Right kidney (tissue), 1 donor: ENCODE data around the gene TTYH3.

Source experiments
- DNase-seq: peaks from one replicate; pipeline ENCODE4 v3.0.0-alpha.2; 2016

The TTYH3 gene

GRCh38 chr7:2646680-2647571, 15.1 kb downstream of the TTYH3 start:
- DNase-seq: no peak

- DNase-seq: no peak
These were observed 15.9 kb downstream of the TTYH3 start for GRCh38 chr7:2647594-2648172.

DNA sequence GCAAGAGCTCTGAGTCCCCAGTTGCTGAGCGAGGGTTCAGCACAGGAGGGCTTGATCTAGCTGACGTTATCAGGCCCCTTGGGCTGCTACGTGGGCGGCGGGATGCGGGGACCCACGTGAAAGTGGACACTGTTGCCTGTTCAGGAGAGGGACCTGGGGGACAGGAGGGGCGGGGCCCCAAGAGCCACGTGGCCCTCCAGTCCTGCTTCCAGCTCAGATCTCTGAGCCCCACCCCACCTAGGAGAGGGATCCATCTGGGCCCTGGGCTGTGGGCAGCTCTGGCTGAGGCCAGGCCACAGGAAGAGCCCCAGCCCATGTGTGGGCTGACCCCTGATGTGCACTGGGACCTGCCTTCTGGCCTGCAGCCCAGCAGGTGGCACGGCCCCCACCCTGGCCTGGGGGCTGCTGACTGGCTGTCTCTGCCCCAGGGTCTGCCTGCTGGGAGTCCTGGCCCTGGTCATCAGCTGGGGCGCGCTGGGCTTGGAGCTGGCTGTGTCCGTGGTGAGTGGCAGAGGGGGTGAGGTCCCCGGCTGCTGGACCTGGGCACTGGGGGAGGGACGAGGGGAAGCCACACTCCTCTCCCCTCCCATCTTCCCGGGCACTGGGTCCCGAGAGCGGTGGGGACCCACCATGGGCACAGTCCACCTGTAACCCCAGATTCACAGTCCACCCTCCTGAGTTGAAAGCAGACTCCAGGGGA, 17.5 kb downstream of the TTYH3 start:
- no peak for DNase-seq

DNA sequence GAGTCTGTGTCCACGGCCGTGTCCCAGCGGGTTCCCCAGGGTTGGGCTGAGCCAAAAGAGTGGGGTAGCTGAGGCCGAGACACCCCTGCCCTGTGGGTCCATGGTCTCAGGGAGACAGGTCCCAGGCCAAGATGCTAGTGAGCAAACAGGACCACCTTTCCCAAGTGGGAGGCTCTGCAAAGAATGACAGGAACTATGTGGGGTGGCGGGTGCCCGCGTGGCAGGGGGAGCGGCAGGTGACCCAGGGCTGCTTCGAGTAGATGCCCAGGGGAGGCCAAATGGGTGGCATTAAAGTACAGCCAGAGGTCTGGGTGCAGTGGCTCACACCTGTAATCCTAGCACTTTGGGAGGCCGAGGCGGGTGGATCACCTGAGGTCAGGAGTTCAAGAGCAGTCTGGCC, 18.2 kb downstream of the TTYH3 start:
- DNase-seq: no peak

DNA sequence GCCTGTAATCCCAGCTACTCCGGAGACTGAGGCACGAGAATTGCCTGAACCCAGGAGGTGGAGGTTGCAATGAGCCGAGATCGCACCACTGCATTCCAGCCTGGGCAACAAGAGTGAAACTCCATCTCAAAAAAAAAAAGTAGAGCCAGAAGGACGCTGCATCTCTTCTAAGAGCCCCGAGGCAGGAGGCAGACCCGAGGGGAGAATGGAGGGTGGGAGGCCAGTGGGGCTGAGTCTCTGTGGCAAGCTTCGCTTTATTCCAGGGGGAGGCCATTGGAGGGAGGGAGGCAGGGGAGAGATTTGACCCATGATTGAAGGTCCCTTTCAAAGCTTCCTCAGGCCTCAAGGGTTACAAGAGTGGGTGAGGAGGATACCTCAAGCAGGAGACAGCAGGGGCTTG, 18.7 kb downstream of the TTYH3 start:
- DNase-seq: no peak

DNA sequence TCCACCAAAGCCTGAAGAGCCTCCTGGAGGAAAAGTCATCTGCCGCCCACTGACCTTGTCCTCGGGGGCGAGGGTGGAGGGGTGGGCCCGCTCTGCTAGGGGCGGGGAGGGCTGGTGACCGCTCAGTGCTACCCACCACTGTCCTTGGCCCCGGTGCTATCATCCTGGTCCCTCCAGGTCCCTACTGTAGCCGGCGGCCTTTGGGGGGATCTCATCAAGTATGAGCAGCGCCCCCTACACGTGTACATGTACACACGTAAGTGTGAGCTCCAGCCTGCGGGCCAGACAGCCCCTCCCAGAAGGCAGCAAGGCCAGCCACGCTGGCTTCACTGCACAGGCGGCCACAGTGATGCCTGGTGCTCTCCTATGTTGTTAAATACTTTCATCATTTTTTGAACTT, 19.6 kb downstream of the TTYH3 start:
- no peak for DNase-seq

- no peak for DNase-seq
These were observed 20.3 kb downstream of the TTYH3 start for GRCh38 chr7:2651847-2652735.

DNA sequence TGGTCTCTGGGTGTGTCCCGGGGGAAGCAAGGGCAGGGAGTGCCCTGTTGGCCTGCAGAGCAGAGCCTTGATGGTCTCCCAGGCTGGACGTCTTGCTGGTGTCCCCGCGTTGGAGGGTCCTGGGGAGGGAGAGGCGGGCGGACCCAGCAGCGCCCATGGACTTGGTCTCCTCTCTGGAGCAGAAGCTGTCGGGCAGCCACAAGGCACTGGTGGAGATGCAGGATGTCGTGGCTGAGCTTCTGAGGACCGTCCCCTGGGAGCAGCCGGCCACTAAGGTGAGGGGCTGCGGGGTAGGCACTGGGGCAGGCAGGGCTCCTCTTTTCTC, 20.9 kb downstream of the TTYH3 start:
- no peak for DNase-seq

DNA sequence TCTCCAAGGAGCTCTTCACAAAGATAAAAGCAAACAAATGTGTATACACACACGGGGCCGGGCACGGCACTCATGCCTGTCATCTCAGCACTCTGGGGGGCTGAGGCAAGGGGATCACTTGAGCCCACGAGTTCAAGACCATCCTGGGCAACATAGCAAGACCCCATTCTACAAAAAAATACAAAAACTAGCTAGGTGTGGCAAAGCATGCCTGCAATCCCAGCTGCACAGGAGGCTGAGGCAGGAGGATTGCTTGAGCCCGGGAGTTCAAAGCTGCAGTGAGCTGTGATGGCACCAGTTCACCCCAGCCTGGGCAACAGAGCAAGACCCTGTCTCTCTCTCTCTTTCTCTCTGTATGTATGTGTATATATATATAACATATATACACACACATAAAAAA, 22.3 kb downstream of the TTYH3 start:
- no peak for DNase-seq

DNA sequence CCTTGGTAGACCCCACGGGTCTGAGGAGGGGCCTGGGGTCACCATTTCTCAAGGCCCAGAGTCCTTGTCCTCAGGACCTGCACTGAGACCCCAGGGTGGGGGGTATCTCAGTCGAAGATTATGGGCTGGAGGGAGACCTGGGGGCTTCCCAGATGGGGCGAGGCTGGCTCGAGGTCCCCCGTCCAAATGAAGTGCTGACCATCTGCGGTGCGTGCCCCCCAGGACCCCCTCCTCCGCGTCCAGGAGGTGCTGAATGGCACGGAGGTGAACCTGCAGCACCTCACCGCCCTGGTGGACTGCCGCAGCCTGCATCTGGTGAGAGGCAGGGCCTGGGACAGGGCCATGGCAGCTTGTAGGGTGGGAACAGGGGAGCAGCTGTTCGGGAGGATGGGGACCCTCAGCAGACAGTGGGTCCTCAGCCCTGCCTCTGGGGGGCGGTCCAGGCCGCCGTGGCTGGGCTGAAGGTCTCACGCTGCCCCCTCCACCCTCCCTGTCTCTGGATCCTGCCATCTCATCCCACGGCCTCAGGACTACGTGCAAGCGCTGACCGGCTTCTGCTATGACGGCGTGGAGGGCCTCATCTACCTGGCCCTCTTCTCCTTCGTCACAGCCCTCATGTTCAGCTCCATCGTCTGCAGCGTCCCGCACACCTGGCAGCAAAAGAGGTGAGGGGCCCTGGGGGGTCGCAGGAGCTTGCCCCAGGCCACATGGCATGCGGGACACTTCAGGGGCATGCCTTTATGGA, 24.3 kb downstream of the TTYH3 start:
- DNase-seq: no peak

GRCh38 chr7:2657208-2657607, 25.4 kb downstream of the TTYH3 start:
- DNase-seq: no peak

DNA sequence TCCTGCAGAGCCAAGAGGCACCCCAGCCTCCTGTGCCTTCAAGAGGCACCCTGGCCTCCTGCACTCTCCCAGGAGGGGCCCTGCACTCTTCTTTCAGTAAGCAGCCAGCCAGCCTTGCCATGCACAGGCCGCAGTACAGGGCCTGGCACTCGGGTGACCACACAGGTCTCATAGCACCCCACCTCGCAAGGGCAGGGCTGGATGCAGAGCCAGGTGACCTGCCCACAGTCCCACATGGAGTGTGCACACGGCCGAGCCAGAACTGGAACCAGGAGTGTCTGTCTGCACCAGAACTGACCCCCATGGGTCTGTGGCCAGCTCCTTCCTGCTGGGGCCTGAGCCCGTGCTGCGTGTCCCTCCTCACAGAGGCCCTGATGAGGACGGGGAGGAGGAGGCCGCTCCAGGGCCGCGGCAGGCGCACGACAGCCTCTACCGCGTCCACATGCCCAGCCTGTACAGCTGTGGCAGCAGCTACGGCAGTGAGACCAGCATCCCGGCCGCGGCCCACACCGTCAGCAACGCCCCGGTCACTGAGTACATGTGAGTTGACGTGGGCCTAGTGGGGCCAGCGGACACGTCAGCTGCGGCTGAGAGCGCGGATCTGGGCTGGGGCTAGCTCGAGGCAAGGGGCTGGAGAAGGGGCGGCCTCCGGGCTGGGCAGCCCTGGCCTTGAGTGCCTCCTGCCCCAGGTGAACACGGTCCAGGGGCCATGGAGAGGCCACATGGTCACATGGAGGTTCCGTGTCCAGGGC, 26.3 kb downstream of the TTYH3 start:
- DNase-seq: no peak

- no peak for DNase-seq
These were observed 27.2 kb downstream of the TTYH3 start for GRCh38 chr7:2658941-2659340.

GRCh38 chr7:2659556-2660358, 28.0 kb downstream of the TTYH3 start:
- no peak for DNase-seq

- no peak for DNase-seq
These were observed 28.7 kb downstream of the TTYH3 start for GRCh38 chr7:2660359-2661095.

DNA sequence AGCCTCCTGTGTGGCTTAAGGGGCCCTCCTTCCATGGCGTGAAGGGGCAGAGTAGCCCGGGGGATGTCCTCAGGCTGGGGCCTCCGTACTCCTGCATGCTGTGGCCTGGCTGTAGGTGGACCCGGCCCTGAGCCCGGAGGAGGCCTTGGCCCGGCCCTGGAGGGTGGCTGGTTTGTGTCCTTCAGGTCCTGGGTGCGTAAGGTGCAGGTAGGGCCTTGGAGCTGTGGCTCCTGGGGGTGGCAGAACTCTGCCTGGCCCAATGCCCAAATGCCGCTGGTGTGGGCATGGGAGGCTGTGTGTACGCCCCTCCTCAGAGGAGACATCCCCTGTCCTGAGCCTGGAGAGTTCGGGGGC, 29.3 kb downstream of the TTYH3 start:
- DNase-seq: no peak

DNA sequence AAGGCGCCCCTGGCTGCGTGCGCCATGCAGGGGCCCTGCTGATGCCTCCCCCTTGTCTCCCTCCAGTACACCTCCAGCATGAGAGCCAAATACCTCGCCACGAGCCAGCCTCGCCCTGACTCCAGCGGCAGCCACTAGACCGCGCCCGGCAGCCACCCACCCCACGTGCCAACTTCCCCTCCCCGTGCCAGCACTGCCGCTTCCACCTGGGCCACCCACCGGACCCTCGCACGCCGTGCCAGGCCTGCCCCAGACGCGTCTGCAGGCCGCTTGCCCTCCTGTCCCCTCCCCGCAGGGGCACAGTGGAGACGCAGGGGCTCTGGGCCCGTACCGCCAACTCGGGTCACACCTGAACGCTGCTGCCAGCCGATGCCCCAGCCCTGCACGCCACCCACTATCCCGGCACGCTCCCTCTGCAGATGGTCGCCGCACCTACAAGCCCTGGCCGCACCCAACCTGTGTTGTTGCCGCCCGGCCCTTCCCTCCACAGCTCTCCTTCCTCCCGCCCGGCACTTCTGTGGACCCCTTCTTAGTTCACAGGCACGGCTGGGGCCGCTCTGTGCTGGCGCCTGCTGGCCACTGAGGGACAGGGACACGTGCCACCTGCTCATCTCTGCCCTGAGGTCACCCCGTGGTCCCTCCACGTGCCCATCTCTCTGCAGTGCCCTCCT, 30.0 kb downstream of the TTYH3 start:
- no peak for DNase-seq

- peak; percentile 24 for DNase-seq
These were observed 30.7 kb downstream of the TTYH3 start for GRCh38 chr7:2662273-2663120.
